Right atrium auricular region (tissue), 2 donors: ENCODE data around the gene PBRM1. TPM values are rescaled to one million over a fixed set of nuclear protein-coding genes. Genes with fewer than 3 reads are reported as not detected.

Experiments used
- DNase-seq: peaks from one replicate; pipeline ENCODE4 v3.0.0-alpha.2; 2019; ENCODE audit warnings: low spot score
- H3K27ac ChIP-seq, 2 donors: fragments of 200-600 bp; sonication (generic); 1 replicate in 1 of 2; 2 replicates in 1 of 2; pipeline ENCODE4 v1.5.1; 2016 to 2019
- H3K27me3 ChIP-seq, 2 donors: fragments of 200-600 bp; sonication (generic); one replicate each; pipeline versions ENCODE4 v1.5.1 to v1.6.0; 2017 to 2019
- H3K36me3 ChIP-seq: fragments of 200-600 bp; sonication (generic); one replicate; pipeline ENCODE4 v1.5.1; 2016
- H3K4me1 ChIP-seq, 2 donors: fragments of 200-600 bp; sonication (generic); one replicate each; pipeline versions ENCODE4 v1.5.1 to v1.6.0; 2017 to 2019
- H3K4me3 ChIP-seq, 2 donors: fragments of 200-600 bp; sonication (generic); 1 replicate in 1 of 2; 2 replicates in 1 of 2; pipeline ENCODE4 v1.5.1; 2017 to 2019; ENCODE audit warnings: mild to moderate bottlenecking in 1 of 2, moderate library complexity in 1 of 2
- H3K9me3 ChIP-seq, 2 donors: fragments of 200-600 bp; sonication (generic); one replicate each; pipeline ENCODE4 v1.5.1; 2019
- total RNA-seq, 2 donors: library from RNA; depleted of rRNA; stranded (reverse); fragments of >200 nt; gene quantifications; one replicate each; pipeline ENCODE4 v1.1.0, GENCODE V29; 2016
- TF ChIP-seq, protein P1 (sequence below), 2 donors: fragments of 200-600 bp; sonication (generic); IDR thresholded peaks; one replicate each; pipeline ENCODE4 v1.5.1; 2019; ENCODE audit warnings: antibody characterized with exemption in 2 of 2

PBRM1 gene
- total RNA-seq, 2 donors from 2014 or later, result 39.8 to 40.6 TPM

DNA sequence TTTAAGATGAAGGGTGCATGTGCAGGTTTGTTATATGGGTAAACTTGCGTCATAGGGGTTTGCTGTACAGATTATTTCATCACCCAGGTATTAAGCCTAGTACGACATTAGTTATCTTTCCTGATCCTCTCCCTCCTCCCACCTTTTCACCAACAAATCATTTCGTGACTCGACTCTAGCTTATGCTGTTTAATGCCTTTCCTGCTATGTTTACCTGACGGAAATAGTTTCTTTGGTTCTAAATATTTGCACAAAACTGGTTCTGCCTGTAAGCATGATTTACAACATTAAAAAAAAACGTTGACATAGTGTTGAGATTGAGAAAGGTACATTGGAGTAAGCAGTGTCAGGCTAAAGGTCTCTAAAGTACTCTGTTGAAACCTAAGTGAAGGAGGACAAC, 2.6 kb upstream of the PBRM1 start:
- H3K9me3 ChIP-seq, result no peaks in the 10 kb centered on the region
- no peak overlapping the region for H3K4me3 ChIP-seq
- peaks cover 0 to 27% of the 10 kb centered on the region in 2 donors for H3K4me1 ChIP-seq
- H3K27ac ChIP-seq, result no peak overlapping the region
- TF ChIP-seq, protein P1, sequence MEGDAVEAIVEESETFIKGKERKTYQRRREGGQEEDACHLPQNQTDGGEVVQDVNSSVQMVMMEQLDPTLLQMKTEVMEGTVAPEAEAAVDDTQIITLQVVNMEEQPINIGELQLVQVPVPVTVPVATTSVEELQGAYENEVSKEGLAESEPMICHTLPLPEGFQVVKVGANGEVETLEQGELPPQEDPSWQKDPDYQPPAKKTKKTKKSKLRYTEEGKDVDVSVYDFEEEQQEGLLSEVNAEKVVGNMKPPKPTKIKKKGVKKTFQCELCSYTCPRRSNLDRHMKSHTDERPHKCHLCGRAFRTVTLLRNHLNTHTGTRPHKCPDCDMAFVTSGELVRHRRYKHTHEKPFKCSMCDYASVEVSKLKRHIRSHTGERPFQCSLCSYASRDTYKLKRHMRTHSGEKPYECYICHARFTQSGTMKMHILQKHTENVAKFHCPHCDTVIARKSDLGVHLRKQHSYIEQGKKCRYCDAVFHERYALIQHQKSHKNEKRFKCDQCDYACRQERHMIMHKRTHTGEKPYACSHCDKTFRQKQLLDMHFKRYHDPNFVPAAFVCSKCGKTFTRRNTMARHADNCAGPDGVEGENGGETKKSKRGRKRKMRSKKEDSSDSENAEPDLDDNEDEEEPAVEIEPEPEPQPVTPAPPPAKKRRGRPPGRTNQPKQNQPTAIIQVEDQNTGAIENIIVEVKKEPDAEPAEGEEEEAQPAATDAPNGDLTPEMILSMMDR (IDR thresholded peaks at IDR 0.05), result no peak
- H3K36me3 ChIP-seq, result peaks cover 66% of the 10 kb centered on the region
- H3K27me3 ChIP-seq, result no peaks in the 10 kb centered on the region
- DNase-seq, result no peak

DNA sequence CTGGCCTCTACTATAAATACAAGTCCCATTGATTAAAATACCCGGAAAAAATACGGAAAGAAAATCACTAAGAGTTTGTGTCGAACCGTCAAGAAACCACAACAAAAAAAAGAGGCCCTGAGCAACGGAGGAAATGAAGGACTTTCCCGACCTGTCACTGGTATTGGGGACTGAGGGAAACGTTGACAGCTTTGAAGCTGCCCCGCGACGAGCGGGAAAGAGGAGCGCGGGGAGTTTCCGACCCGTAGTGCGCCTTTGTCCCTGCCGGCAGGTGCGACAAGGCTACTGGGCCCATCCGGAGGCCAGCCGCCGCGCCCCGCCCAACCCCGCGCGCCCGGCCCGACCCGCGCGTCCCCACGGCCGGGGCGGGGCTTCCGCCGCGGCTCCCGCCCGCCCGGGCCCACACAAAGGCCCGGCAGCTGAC, 416 bp downstream of the PBRM1 start:
- TF ChIP-seq, protein P1 (IDR thresholded peaks at IDR 0.05), result no peak
- peak overlapping the region; percentile 91 to 95 for H3K27ac ChIP-seq
- peaks cover 36% of the 10 kb centered on the region for H3K36me3 ChIP-seq
- H3K4me3 ChIP-seq, result peak overlapping the region; percentile 53 to 80
- no peaks in the 10 kb centered on the region for H3K9me3 ChIP-seq
- no peaks in the 10 kb centered on the region for H3K27me3 ChIP-seq
- DNase-seq, result peak; percentile 76
- peaks cover 0 to 45% of the 10 kb centered on the region in 2 donors for H3K4me1 ChIP-seq

DNA sequence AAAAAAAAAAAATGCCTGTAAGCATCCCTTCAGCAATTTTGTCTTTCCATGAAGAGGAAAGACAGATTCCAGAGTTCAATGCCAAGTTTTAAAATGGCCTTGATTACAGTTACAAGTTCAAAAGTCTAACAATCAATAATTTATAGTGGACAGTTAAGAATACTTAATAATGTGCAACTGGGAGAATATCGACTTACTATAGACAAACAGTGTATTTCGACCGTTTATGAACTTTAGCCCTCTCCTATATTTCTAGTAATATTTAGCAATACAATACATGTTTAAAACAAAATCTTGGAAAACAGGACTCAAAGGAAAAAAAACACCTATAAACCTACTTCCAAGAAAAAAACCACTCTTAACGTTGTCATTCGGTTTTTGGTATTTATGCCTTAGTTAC, 1.5 kb downstream of the PBRM1 start:
- TF ChIP-seq, protein P1 (IDR thresholded peaks at IDR 0.05), result no peak
- Histone ChIP-seq H3K4me3 (no peak overlapping the region), H3K27me3 (no peaks in the 10 kb centered on the region), H3K9me3 (no peaks in the 10 kb centered on the region), H3K36me3 (peaks cover 29% of the 10 kb centered on the region), H3K4me1 (peaks cover 0 to 53% of the 10 kb centered on the region in 2 donors), H3K27ac (peak overlapping the region in 1 of 2 donors; percentile 95)
- DNase-seq, result no peak

DNA sequence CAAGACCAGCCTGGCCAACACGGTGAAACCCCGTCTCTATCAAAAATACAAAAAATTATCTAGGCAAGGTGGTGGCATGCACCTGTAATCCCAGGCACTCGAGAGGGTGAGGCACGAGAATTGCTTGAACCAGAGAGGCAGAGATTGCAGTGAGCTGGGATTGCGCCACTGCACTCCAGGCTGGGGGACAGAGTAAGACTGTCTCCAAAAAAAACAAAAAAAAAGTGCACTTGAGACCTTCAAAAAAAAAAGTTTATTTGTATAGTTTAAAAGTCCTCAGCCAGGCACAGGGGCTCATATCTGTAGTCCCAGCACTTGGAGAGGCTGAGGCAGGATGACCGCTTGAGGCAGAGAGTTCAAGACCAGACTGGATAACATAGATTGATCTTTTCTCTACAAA, 2.1 kb downstream of the PBRM1 start:
- no peak overlapping the region for H3K4me3 ChIP-seq
- TF ChIP-seq, protein P1 (IDR thresholded peaks at IDR 0.05), result no peak
- peaks cover 0 to 53% of the 10 kb centered on the region in 2 donors for H3K4me1 ChIP-seq
- no peaks in the 10 kb centered on the region for H3K27me3 ChIP-seq
- no peaks in the 10 kb centered on the region for H3K9me3 ChIP-seq
- H3K36me3 ChIP-seq, result peaks cover 29% of the 10 kb centered on the region
- peak; percentile 60 for DNase-seq
- H3K27ac ChIP-seq, result peak overlapping the region; percentile 15 to 95

DNA sequence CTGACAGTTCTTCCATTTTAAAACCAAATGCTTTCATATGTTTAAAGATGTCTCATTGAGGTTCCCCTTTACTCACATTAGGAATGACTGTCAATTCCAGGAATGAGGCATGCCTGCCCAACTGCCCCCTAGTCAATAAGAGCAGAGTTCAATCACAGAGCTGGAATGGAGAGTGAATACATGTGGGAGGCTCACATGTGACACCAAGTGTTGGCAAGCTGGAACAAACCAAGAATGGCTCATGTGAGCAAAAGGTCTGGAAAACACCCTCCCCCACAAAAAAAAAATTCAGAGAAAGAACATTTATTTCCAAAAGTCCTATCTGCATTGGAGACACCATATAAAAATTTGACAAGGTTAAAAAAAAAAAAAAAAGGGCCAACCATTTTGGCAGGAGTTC, 3.7 kb downstream of the PBRM1 start:
- H3K27ac ChIP-seq, result peak overlapping the region; percentile 19 to 49
- no peak for DNase-seq
- no peaks in the 10 kb centered on the region for H3K27me3 ChIP-seq
- H3K36me3 ChIP-seq, result peaks cover 26% of the 10 kb centered on the region
- TF ChIP-seq, protein P1 (IDR thresholded peaks at IDR 0.05), result peak in 1 of 2 donors; percentile 11
- no peak overlapping the region for H3K4me3 ChIP-seq
- peaks cover 0 to 52% of the 10 kb centered on the region in 2 donors for H3K4me1 ChIP-seq
- no peaks in the 10 kb centered on the region for H3K9me3 ChIP-seq

DNA sequence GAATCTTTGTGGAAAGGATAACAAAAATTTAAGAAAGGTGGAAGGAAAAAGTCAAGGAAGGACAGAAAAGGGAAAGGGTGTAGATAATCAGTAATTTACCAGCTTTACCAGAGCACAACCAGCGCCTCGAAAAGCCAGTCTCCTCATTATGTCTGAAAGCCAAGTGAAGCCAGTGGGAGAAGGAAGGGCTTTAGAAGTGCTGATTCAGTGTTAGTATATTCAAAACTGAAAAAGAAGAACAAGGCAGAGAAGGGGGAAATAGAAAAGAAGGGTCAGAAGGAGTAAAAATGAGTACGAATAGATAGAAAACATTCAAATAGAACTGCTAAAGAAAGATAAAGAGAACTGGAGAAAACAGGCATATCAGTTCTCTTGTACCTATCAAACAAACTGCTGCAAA, 4.1 kb downstream of the PBRM1 start:
- H3K27me3 ChIP-seq, result no peaks in the 10 kb centered on the region
- peaks cover 27% of the 10 kb centered on the region for H3K36me3 ChIP-seq
- H3K27ac ChIP-seq, result peak overlapping the region; percentile 19 to 49
- peaks cover 0 to 47% of the 10 kb centered on the region in 2 donors for H3K4me1 ChIP-seq
- no peak for DNase-seq
- H3K4me3 ChIP-seq, result no peak overlapping the region
- no peaks in the 10 kb centered on the region for H3K9me3 ChIP-seq
- TF ChIP-seq, protein P1 (IDR thresholded peaks at IDR 0.05), result no peak
